Common myeloid progenitor, CD34-positive (primary cell): Measurements from ENCODE around the gene RRP1.

Experiments
- CTCF ChIA-PET: fragments of 350-600 bp; sonication (Branson Sonifier 250); formaldehyde crosslinking; loops from one replicate; lab custom pipeline; 2021; ENCODE audit warnings: antibody characterized with exemption; lab: Charles Lee
- POLR2A ChIA-PET: fragments of 350-600 bp; sonication (Branson Sonifier 250); formaldehyde crosslinking; loops from one replicate; lab custom pipeline; 2021; ENCODE audit warnings: antibody characterized with exemption; lab: Charles Lee
- DNase-seq, 3 donors: peaks; one replicate each; pipeline versions ENCODE4 v3.0.0 to v3.0.0-alpha.2; 2013
- H3K27ac ChIP-seq, 2 experiments: 1 replicate in 1 of 2; 2 replicates in 1 of 2; pipeline ENCODE4 v1.7.0; 2013; ENCODE audit warnings: inconsistent platforms in 2 of 2, low read length in 2 of 2, mild to moderate bottlenecking in 2 of 2, low read depth in 1 of 2, moderate library complexity in 1 of 2; ENCODE audit not compliant: severe bottlenecking in 2 of 2, insufficient read depth in 1 of 2, poor library complexity in 1 of 2
- H3K27me3 ChIP-seq, 5 experiments: replicated peaks in 2 of 5; 1 replicate in 3 of 5; 2 replicates in 2 of 5; pipeline versions ENCODE4 v1.6.1 to v1.7.0; 2013; ENCODE audit warnings: low read length in 4 of 5, mild to moderate bottlenecking in 2 of 5, moderate library complexity in 2 of 5, inconsistent platforms in 1 of 5; ENCODE audit not compliant: insufficient read depth in 5 of 5, control insufficient read depth in 4 of 5
- H3K36me3 ChIP-seq, 4 experiments: 1 replicate in 2 of 4; 2 replicates in 2 of 4; pipeline versions ENCODE4 v1.6.1 to v1.7.0; 2013; ENCODE audit warnings: low read length in 3 of 4, control low read depth in 1 of 4, mild to moderate bottlenecking in 1 of 4; ENCODE audit not compliant: control insufficient read depth in 4 of 4, insufficient read depth in 4 of 4
- H3K4me1 ChIP-seq, 4 experiments: 1 replicate in 3 of 4; 2 replicates in 1 of 4; pipeline versions ENCODE4 v1.6.1 to v1.7.1; 2013; ENCODE audit warnings: low read length in 3 of 4, mild to moderate bottlenecking in 3 of 4, control low read depth in 1 of 4, inconsistent platforms in 1 of 4, moderate library complexity in 1 of 4; ENCODE audit not compliant: control insufficient read depth in 4 of 4, insufficient read depth in 4 of 4; ENCODE audit errors: control extremely low read depth in 1 of 4
- H3K4me3 ChIP-seq, 7 experiments: 1 replicate in 4 of 7; 2 replicates in 3 of 7; pipeline versions ENCODE4 v1.5.1 to v1.7.0; 2013; ENCODE audit warnings: mild to moderate bottlenecking in 7 of 7, low read length in 6 of 7, moderate library complexity in 6 of 7, inconsistent platforms in 2 of 7, low read depth in 2 of 7, control low read depth in 1 of 7; ENCODE audit not compliant: insufficient read depth in 4 of 7, control insufficient read depth in 1 of 7; ENCODE audit errors: extremely low read depth in 1 of 7
- H3K9me3 ChIP-seq, 5 experiments: 1 replicate in 4 of 5; 2 replicates in 1 of 5; pipeline versions ENCODE4 v1.6.1 to v1.7.1; 2013; ENCODE audit warnings: low read length in 4 of 5, mild to moderate bottlenecking in 2 of 5, inconsistent platforms in 1 of 5, low read depth in 1 of 5, moderate library complexity in 1 of 5; ENCODE audit not compliant: control insufficient read depth in 4 of 5, insufficient read depth in 2 of 5; ENCODE audit errors: control extremely low read depth in 1 of 5
- WGBS: methylation state at CpG from one replicate; pipeline ENCODE4 v1.1.5; 2013; ENCODE audit not compliant: insufficient coverage; 5-methylcytosine and 5-hydroxymethylcytosine counted together

RRP1 gene

DNA sequence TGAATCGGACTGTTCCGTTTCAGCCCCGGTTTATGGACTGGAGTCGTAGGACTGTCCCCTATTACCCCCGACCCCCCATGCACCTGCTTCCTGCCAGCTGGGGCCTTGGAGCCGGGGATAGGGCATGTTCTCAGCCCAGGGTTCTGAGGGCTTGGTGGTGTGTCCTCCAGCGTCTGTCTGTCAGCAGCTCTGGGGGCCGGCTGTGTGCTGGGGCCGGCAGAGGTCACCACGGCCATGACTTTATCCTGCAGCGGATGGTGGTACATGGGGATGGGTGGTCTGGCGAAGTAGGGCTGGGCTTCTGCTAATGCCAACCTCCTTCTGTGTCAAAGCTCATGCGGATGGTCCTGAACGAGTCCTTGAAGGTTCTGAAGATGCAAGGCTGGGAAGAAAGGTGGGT lies 5.5 kb downstream of the RRP1 start:
- ChIA-PET CTCF (interaction anchor here (1.1 kb wide), 1 partner anchor 147 kb away, joined by 4 read pairs; no protein-coding TSS in a partner anchor), POLR2A (no interaction called here)
- Histone ChIP-seq H3K9me3 (no peaks in the 10 kb centered on the region), H3K27ac (no peak overlapping the region), H3K27me3 (no peaks in the 10 kb centered on the region), H3K36me3 (peaks cover 10 to 90% (median 66%) of the 10 kb centered on the region in 4 experiments), H3K4me1 (peaks cover 6 to 14% (median 12%) of the 10 kb centered on the region in 4 experiments), H3K4me3 (no peak overlapping the region)
- DNase-seq = no peak
- 92% methylated on average over 9 of the region's 14 CpGs for WGBS

- WGBS = 90% methylated on average over 18 of the region's 19 CpGs
- POLR2A ChIA-PET = no interaction called here
- H3K27me3 ChIP-seq = no peaks in the 10 kb centered on the region
Measured at GRCh38 chr21:43797415-43797814, 8.0 kb downstream of the RRP1 start.

GRCh38 chr21:43797925-43798715 lies 8.7 kb downstream of the RRP1 start:
- no peak overlapping the region for H3K27ac ChIP-seq
- no peaks in the 10 kb centered on the region for H3K27me3 ChIP-seq
- H3K4me3 ChIP-seq = no peak overlapping the region
- H3K9me3 ChIP-seq = no peaks in the 10 kb centered on the region
- ChIA-PET CTCF (interaction anchor here (1.7 kb wide), 1 partner anchor 8 kb away, joined by 5 read pairs; no protein-coding TSS in a partner anchor), POLR2A (no interaction called here)
- peaks cover 2 to 99% (median 78%) of the 10 kb centered on the region in 4 experiments for H3K36me3 ChIP-seq
- no peak for DNase-seq
- 94% methylated on average over 29 of the region's 30 CpGs for WGBS
- no peaks in the 10 kb centered on the region for H3K4me1 ChIP-seq

More at GRCh38 chr21:43797415-43797814, 8.0 kb downstream of the RRP1 start:
- CTCF ChIA-PET = interaction anchor here (0.8 kb wide), 1 partner anchor 178 kb away, joined by 3 read pairs; no protein-coding TSS in a partner anchor
- H3K27ac ChIP-seq = no peak overlapping the region
- DNase-seq = no peak
- H3K4me1 ChIP-seq = no peaks in the 10 kb centered on the region
- no peaks in the 10 kb centered on the region for H3K9me3 ChIP-seq
- peaks cover 7 to 99% (median 79%) of the 10 kb centered on the region in 4 experiments for H3K36me3 ChIP-seq
- no peak overlapping the region for H3K4me3 ChIP-seq

DNA sequence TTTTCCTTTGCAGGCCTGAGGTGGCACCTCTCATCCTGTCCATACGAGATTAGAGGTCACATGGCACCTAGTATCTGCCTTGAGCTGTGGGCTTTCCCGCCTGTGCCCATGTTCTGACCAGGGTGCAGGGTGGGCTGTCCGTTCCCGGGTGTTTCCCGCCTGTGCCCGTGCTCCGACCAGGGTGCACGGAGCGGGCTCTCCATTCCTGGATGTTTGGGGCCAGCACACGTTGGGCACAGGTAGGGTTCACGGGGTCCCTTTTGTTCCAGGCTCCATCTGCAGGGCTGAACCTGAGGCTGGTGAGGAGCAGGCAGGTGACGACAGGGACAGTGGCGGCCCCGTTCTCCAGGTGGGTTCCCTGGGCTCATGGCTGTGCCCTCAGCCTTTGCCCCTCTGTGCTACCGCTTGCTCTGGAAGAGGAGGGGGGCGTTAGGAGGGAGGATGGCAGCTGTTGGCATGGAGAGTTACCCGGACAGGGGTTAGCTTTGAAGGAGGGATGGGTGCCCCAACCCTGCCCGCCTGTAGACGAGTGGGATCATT lies 10.0 kb downstream of the RRP1 start:
- POLR2A ChIA-PET = no interaction called here
- CTCF ChIA-PET = interaction anchor here (1.7 kb wide), 1 partner anchor 9 kb away, joined by 5 read pairs; no protein-coding TSS in a partner anchor
- WGBS = 93% methylated on average over 17 of the region's 19 CpGs
- peaks cover 2 to 99% (median 74%) of the 10 kb centered on the region in 4 experiments for H3K36me3 ChIP-seq
- H3K4me3 ChIP-seq = no peak overlapping the region
- no peak for DNase-seq
- H3K27me3 ChIP-seq = no peaks in the 10 kb centered on the region
- peaks cover 0 to under 1% (median under 1%) of the 10 kb centered on the region in 4 experiments for H3K4me1 ChIP-seq
- H3K27ac ChIP-seq = no peak overlapping the region
- no peaks in the 10 kb centered on the region for H3K9me3 ChIP-seq

- ChIA-PET CTCF (no interaction called here), POLR2A (no interaction called here)
- Histone ChIP-seq H3K27me3 (no peaks in the 10 kb centered on the region), H3K27ac (no peak overlapping the region), H3K9me3 (no peaks in the 10 kb centered on the region), H3K4me1 (peaks cover 0 to 7% (median 5%) of the 10 kb centered on the region in 4 experiments), H3K36me3 (peaks cover 2 to 95% (median 69%) of the 10 kb centered on the region in 4 experiments), H3K4me3 (no peak overlapping the region)
- 95% methylated on average over 11 of the region's 17 CpGs for WGBS
- DNase-seq = no peak
Measured at GRCh38 chr21:43800124-43800523, 10.7 kb downstream of the RRP1 start.

DNA sequence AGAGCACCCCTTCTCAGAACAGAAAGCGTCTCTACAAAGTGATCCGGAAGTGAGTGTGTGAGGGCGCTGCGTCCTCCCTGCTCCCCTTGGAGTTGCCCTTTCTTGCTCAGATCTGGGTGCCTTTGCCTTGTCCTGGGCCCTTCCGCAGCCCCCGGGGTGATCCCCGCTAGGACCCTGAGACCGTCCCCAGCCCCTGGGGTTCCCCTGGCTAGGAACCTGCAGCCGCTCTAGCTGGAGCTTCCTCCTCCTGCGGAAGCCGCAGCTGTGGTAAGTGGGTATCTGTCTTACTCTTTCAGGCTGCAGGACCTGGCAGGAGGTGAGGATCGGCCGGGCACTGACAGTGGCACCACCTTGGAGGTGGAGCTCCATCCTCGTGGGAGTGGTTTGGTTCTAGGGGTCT lies 11.2 kb downstream of the RRP1 start:
- WGBS = 97% methylated on average over 13 of the region's 14 CpGs
- Histone ChIP-seq H3K36me3 (peaks cover 2 to 93% (median 67%) of the 10 kb centered on the region in 4 experiments), H3K4me3 (no peak overlapping the region), H3K4me1 (peaks cover 0 to 12% (median 10%) of the 10 kb centered on the region in 4 experiments), H3K27ac (no peak overlapping the region), H3K27me3 (no peaks in the 10 kb centered on the region), H3K9me3 (no peaks in the 10 kb centered on the region)
- ChIA-PET POLR2A (no interaction called here), CTCF (no interaction called here)
- no peak for DNase-seq
